K562 (cell line): ENCODE measurements around the gene TMEM229B. TPM values are rescaled to one million over a fixed set of nuclear protein-coding genes. Genes with fewer than 3 reads are reported as not detected.
A peak's percentile ranks its signal among the peaks of the same experiment; 100 is the strongest.

ENCODE experiments used
- ATAC-seq: fragments of 200-7000 bp; cut with Tn5 transposase; 3 replicates; pipeline ENCODE4 v1.9.1; 2020; ENCODE audit warnings: moderate library complexity
- BruUV-seq: library from RNA; stranded (reverse); fragments of 400-500 nt; replicated peaks from 2 replicates; lab custom pipeline; 2021; lab: Mats Ljungman, UMichigan
- CTCF ChIA-PET: fragments of 300-600 bp; formaldehyde crosslinking; extraction: SDS; loops from one replicate; lab custom pipeline; 2021; ENCODE audit warnings: low intra/inter-chr PET ratio; lab: Yijun Ruan, JAX
- POLR2A ChIA-PET: fragments of 300-600, 350-650 bp; sonication (Branson Sonifier 250); formaldehyde crosslinking; extraction: SDS; loops from one replicate; lab custom pipeline; 2021; ENCODE audit warnings: antibody characterized with exemption, inconsistent platforms; lab: Yijun Ruan, JAX
- DNase-seq, 4 experiments: peaks; one replicate each; pipeline versions ENCODE4 v3.0.0 to v3.0.0-alpha.2; 2011 to 2018; ENCODE audit warnings: low spot score in 3 of 4, mixed read lengths in 3 of 4; ENCODE audit errors: extremely low read depth in 1 of 4
- FAIRE-seq: peaks from 2 replicates; lab custom pipeline; 2011; peaks lifted over from hg19 to GRCh38; lab: Jason Lieb, UNC
- H2AFZ ChIP-seq: 2 replicates; pipeline ENCODE4 v1.6.0; 2011; ENCODE audit warnings: low read depth, low read length, control low read depth, inconsistent platforms
- H3K27ac ChIP-seq: fragments of 200-600 bp; 3 replicates; pipeline ENCODE4 v1.8.0; 2011; ENCODE audit warnings: low read depth, mild to moderate bottlenecking, control low read depth, inconsistent platforms, low read length, moderate library complexity, mixed read lengths; ENCODE audit errors: extremely low read depth
- H3K27me3 ChIP-seq, 2 experiments: fragments of 300-600 bp in 1 of 2; 2 replicates in 1 of 2; 3 replicates in 1 of 2; pipeline versions ENCODE4 v1.6.0 to v1.8.0; 2011; ENCODE audit warnings: inconsistent platforms in 2 of 2, low read length in 2 of 2, mild to moderate bottlenecking in 1 of 2, mixed read lengths in 1 of 2, moderate library complexity in 1 of 2; ENCODE audit not compliant: control insufficient read depth in 2 of 2, insufficient read depth in 2 of 2
- H3K36me3 ChIP-seq: fragments of 300-600 bp; 3 replicates; pipeline ENCODE4 v1.8.0; 2011; ENCODE audit warnings: mild to moderate bottlenecking, low read length, inconsistent platforms; ENCODE audit not compliant: control insufficient read depth, insufficient read depth
- H3K4me1 ChIP-seq, 2 experiments: fragments of 200-600 bp in 1 of 2; replicated peaks in 1 of 2; 2 replicates in 1 of 2; 3 replicates in 1 of 2; pipeline versions ENCODE4 v1.5.1 to v1.8.0; 2011; ENCODE audit warnings: inconsistent platforms in 2 of 2, low read length in 2 of 2, mild to moderate bottlenecking in 1 of 2, mixed read lengths in 1 of 2, moderate library complexity in 1 of 2; ENCODE audit not compliant: control insufficient read depth in 2 of 2, insufficient read depth in 2 of 2
- H3K4me2 ChIP-seq: 2 replicates; pipeline ENCODE4 v1.6.1; 2011; ENCODE audit warnings: low read length, control low read depth, inconsistent platforms, mixed read lengths; ENCODE audit not compliant: insufficient read depth
- H3K4me3 ChIP-seq: fragments of 200-600 bp; sonication (generic), shearing (Covaris generic); 2 replicates; pipeline ENCODE4 v1.5.1; 2016; ENCODE audit warnings: control low read depth, inconsistent platforms
- H3K79me2 ChIP-seq: fragments of 200-600 bp; 3 replicates; pipeline ENCODE4 v1.8.0; 2011; ENCODE audit warnings: low read length, inconsistent platforms; ENCODE audit not compliant: control insufficient read depth, insufficient read depth
- H3K9ac ChIP-seq, 2 experiments: 2 replicates each; pipeline versions ENCODE4 v1.6.0 to v1.6.1; 2011; ENCODE audit warnings: low read depth in 2 of 2, low read length in 2 of 2, control low read depth in 1 of 2, inconsistent platforms in 1 of 2, mild to moderate bottlenecking in 1 of 2, mixed read lengths in 1 of 2; ENCODE audit not compliant: insufficient read depth in 1 of 2
- H3K9me1 ChIP-seq: one replicate; pipeline ENCODE4 v1.6.0; 2011; ENCODE audit warnings: inconsistent platforms, mild to moderate bottlenecking, low read length, moderate library complexity; ENCODE audit not compliant: control insufficient read depth, insufficient read depth
- H3K9me3 ChIP-seq: replicated peaks from 2 replicates; pipeline ENCODE4 v1.5.1; 2011; ENCODE audit warnings: low read depth, low read length, inconsistent platforms; ENCODE audit not compliant: control insufficient read depth, insufficient read depth
- H4K20me1 ChIP-seq: replicated peaks from 2 replicates; pipeline ENCODE4 v1.6.1; 2011; ENCODE audit warnings: low read length, inconsistent platforms, mixed read lengths; ENCODE audit not compliant: control insufficient read depth, insufficient read depth
- BRCA1 ChIP-seq, 2 experiments: fragments of 450-650 bp in 1 of 2; sonication (generic) in 1 of 2; formaldehyde crosslinking in 1 of 2; IDR thresholded peaks; 2 replicates each; pipeline versions ENCODE4 v1.5.0 to v1.6.1; 2017 to 2020; ENCODE audit warnings: mild to moderate bottlenecking in 1 of 2, missing genetic modification reagents in 1 of 2
- C11orf30 ChIP-seq: fragments of 450-650 bp; IDR thresholded peaks from 2 replicates; pipeline ENCODE4 v1.6.1; 2016; ENCODE audit warnings: low read depth, mild to moderate bottlenecking
- DIDO1 ChIP-seq: fragments of 450-650 bp; IDR thresholded peaks from 2 replicates; pipeline ENCODE4 v1.6.1; 2016; ENCODE audit warnings: low read depth, missing biosample characterization, missing genetic modification characterization
- GTF2A2 ChIP-seq: IDR thresholded peaks from 2 replicates; pipeline ENCODE4 v1.6.1; 2016; ENCODE audit warnings: mild to moderate bottlenecking, missing genetic modification characterization, missing compliant biosample characterization
- PHB ChIP-seq: fragments of 250-450 bp; sonication (Bioruptor Pico); IDR thresholded peaks from 2 replicates; pipeline ENCODE4 v1.5.0; 2021
- RHOXF2B ChIP-seq: fragments of 250-450 bp; sonication (Bioruptor Pico); conservative IDR thresholded peaks from 2 replicates; pipeline ENCODE4 v1.5.1; 2021
- RUNX1 ChIP-seq: sonication (generic); IDR thresholded peaks from 2 replicates; pipeline ENCODE4 v1.6.1; 2016; ENCODE audit warnings: antibody characterized with exemption, low read depth
- SOX6 ChIP-seq: fragments of 450-650 bp; IDR thresholded peaks from 2 replicates; pipeline ENCODE4 v1.6.1; 2014; ENCODE audit warnings: mild to moderate bottlenecking
- TAF7 ChIP-seq: fragments of 450-650 bp; IDR thresholded peaks from 2 replicates; pipeline ENCODE4 v1.6.1; 2016; ENCODE audit warnings: missing genetic modification characterization, missing compliant biosample characterization
- ZNF146 ChIP-seq: IDR thresholded peaks from one replicate; pipeline ENCODE4 v1.6.1; 2018; ENCODE audit warnings: missing compliant biosample characterization; ENCODE audit not compliant: unreplicated experiment
- WGBS: fragments of 100-300 bp; shearing (Covaris generic); methylation state at CpG from one replicate; pipeline ENCODE4 v1.1.6; 2016; ENCODE audit warnings: low coverage, mixed read lengths; ENCODE audit not compliant: insufficient coverage; ENCODE audit errors: missing lambda C conversion rate; 5-methylcytosine and 5-hydroxymethylcytosine counted together
- in situ Hi-C: fragments of 300-500 bp; cut with MboI; formaldehyde crosslinking; loops from 4 replicates; pipeline ENCODE4 v1.15.0; 2018; ENCODE audit warnings: inconsistent platforms, mixed read lengths
- intact Hi-C: fragments of 100-400 bp; cut with micrococcal nuclease; formaldehyde crosslinking; loops from 2 replicates; pipeline ENCODE4 v1.14.2; 2022
- polyA plus RNA-seq, 8 experiments: library from polyadenylated mRNA; depleted of rRNA in 4 of 8; stranded (reverse) in 5 of 8; unstranded in 3 of 8; fragments of >200 nt; fragmentation: Nextera tagmentation in 2 of 8; fragmentation: Illumina TruSeq in 1 of 8; extraction: Ambion mirVana in 2 of 8; extraction: Trizol in 1 of 8; gene quantifications; 2 replicates each; pipeline versions ENCODE4 v1.2.1 to v1.2.3, GENCODE V29; 2011 to 2014; ENCODE audit warnings: inconsistent platforms in 1 of 8, missing spikeins in 1 of 8
- total RNA-seq, 7 experiments: library from RNA; depleted of rRNA in 6 of 7; stranded (reverse); fragments of >200 nt in 6 of 7; fragmentation: Illumina TruSeq in 2 of 7; extraction: Trizol in 2 of 7; gene quantifications; 2 replicates each; pipeline versions ENCODE4 v1.2.1 to v1.2.3, GENCODE V29; 2011 to 2021; ENCODE audit warnings: low replicate concordance in 1 of 7
- TF ChIP-seq, protein P1 (sequence below): fragments of 450-650 bp; formaldehyde crosslinking; IDR thresholded peaks from 2 replicates; pipeline ENCODE4 v1.4.0; 2022; ENCODE audit warnings: mild to moderate bottlenecking, moderate library complexity
- TF ChIP-seq, protein P2 (sequence below): fragments of 250-450 bp; sonication (Bioruptor Pico); IDR thresholded peaks from 2 replicates; pipeline ENCODE4 v1.4.0; 2020; ENCODE audit warnings: mild to moderate bottlenecking

Gene TMEM229B
- total and polyA plus RNA-seq, 9 of the 15 experiments (the other 6 are each of a cell fraction or from before 2014, with no cell fraction given): not detected

DNA sequence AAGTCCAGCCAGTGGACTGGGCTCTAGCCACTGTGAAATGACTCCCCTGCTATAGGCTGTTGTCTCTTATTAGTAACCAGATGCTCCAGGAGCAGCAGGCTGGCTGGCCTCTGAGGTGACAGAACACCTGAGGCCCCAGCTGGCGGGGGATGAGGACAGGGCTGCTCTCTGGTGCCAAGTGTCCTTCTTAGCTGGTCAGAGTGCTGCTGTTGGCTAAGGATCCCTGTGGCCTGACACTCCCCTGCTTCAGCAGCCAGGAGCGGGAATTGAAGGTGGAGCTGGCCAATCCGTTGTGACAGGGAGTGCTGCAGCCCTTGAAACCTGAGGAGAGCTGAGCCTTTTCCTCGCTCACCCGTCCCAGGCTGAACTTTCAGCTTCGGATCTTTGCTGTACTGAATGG lies 30.7 kb downstream of the TMEM229B start:
- ATAC-seq (no peak; the same call in 2 of the 3 replicates), FAIRE-seq (no peak)
- no peak for TF ChIP-seq TAF7 (tag)
- TF ChIP-seq, protein P1, sequence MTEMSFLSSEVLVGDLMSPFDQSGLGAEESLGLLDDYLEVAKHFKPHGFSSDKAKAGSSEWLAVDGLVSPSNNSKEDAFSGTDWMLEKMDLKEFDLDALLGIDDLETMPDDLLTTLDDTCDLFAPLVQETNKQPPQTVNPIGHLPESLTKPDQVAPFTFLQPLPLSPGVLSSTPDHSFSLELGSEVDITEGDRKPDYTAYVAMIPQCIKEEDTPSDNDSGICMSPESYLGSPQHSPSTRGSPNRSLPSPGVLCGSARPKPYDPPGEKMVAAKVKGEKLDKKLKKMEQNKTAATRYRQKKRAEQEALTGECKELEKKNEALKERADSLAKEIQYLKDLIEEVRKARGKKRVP (CRISPR knock-in tag): no peak
- TF ChIP-seq RUNX1: no peak

DNA sequence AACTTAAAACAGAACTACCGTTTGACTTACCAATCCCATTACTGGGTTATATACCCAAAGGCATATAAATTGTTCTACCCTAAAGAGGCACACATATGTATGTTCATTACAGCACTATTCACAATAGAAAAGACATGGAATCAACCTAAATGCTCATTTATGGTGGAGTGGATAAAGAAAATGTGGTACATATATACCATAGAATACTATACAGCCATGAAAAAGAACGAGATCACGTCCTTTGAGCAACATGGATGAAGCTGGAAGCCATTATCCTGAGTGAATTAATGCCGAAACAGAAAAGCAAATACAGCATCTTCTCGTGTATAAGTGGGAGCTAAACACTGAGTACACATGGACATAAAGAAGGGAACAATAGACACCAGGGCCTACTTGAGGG lies 31.8 kb downstream of the TMEM229B start:
- H2AFZ ChIP-seq: no peak overlapping the region
- BruUV-seq: no TSS peak
- ATAC-seq (no peak), FAIRE-seq (no peak), DNase-seq (no peak)
- no peak overlapping the region for H3K4me2 ChIP-seq
- H3K4me3 ChIP-seq: no peak overlapping the region
- POLR2A ChIA-PET: no interaction called here
- in situ Hi-C loops (no loop called here), intact Hi-C loops (no loop called here)
- peaks cover 0 to 20% of the 10 kb centered on the region in 2 experiments; a peak in 3 of 5 replicates for H3K27me3 ChIP-seq
- no peaks in the 10 kb centered on the region for H3K36me3 ChIP-seq
- CTCF ChIA-PET: no interaction called here
- 5% methylated on average over 5 of the region's 5 CpGs for WGBS
- H3K9me1 ChIP-seq: no peaks in the 10 kb centered on the region
- H3K4me1 ChIP-seq: no peaks in the 10 kb centered on the region; a peak in 2 of 5 replicates
- no peak overlapping the region for H3K9ac ChIP-seq
- H4K20me1 ChIP-seq: no peaks in the 10 kb centered on the region
- no peak overlapping the region for H3K27ac ChIP-seq
- no peaks in the 10 kb centered on the region for H3K9me3 ChIP-seq
- H3K79me2 ChIP-seq: no peaks in the 10 kb centered on the region
- TF ChIP-seq PHB (no peak), ZNF146 (CRISPR knock-in tag) (peak; percentile 98), C11orf30 (no peak), GTF2A2 (no peak), SOX6 (no peak), DIDO1 (tag) (no peak), BRCA1 (IDR thresholded peaks at IDR 0.05) (no peak), BRCA1 (CRISPR knock-in tag; IDR thresholded peaks at IDR 0.05) (no peak), RHOXF2B (CRISPR knock-in tag) (no peak)
- TF ChIP-seq, protein P2, sequence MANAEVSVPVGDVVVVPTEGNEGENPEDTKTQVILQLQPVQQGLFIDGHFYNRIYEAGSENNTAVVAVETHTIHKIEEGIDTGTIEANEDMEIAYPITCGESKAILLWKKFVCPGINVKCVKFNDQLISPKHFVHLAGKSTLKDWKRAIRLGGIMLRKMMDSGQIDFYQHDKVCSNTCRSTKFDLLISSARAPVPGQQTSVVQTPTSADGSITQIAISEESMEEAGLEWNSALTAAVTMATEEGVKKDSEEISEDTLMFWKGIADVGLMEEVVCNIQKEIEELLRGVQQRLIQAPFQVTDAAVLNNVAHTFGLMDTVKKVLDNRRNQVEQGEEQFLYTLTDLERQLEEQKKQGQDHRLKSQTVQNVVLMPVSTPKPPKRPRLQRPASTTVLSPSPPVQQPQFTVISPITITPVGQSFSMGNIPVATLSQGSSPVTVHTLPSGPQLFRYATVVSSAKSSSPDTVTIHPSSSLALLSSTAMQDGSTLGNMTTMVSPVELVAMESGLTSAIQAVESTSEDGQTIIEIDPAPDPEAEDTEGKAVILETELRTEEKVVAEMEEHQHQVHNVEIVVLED (CRISPR knock-in tag): no peak

More for the DNA sequence above, 30.7 kb downstream of the TMEM229B start:
- CTCF ChIA-PET: no interaction called here
- Histone ChIP-seq H3K27ac (no peak overlapping the region), H3K9me3 (no peaks in the 10 kb centered on the region), H3K4me2 (no peak overlapping the region), H3K36me3 (no peaks in the 10 kb centered on the region), H3K79me2 (no peaks in the 10 kb centered on the region), H3K27me3 (peaks cover 0 to 20% of the 10 kb centered on the region in 2 experiments; a peak in 3 of 5 replicates), H3K4me3 (no peak overlapping the region), H3K9ac (peak overlapping the region in 1 of 2 experiments; percentile 56; a peak in 1 of 4 replicates), H3K4me1 (no peaks in the 10 kb centered on the region; a peak in 1 of 5 replicates), H4K20me1 (no peaks in the 10 kb centered on the region), H2AFZ (no peak overlapping the region), H3K9me1 (no peaks in the 10 kb centered on the region)
- BruUV-seq: no TSS peak
- no peak for DNase-seq
- 0% methylated on average over 6 of the region's 6 CpGs for WGBS
- in situ Hi-C loops (no loop called here), intact Hi-C loops (no loop called here)
- POLR2A ChIA-PET: interaction anchor here (0.6 to 1.1 kb wide), 4 partner anchors 9 to 21 kb away, joined by 3 to 6 read pairs (median 4); no protein-coding TSS in a partner anchor
